Measurements from ENCODE around the gene CATSPER1.

The CATSPER1 gene

DNA sequence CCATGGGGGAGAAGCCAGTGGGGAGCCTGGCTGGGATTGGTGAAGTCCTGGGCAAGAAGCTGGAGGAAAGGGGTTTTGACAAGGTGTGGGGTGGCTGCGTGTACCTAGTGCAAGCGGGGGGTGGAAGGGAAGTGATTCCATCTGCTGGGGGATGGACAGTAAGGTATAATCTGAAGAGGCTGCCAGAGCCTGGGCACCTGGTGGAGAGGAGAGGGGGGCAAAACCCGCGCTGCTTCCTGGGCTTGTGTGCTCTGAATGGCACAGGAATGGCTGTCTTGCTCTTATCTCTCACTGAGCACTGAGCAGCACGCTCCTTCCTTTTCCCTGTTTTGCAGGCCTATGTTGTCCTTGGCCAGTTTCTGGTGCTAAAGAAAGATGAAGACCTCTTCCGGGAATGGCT, 23.0 kb downstream of the CATSPER1 start:
- no peak for DNase-seq (ENCODE audit: low read depth in 1 of 2, low spot score in 1 of 2)

GRCh38 chr11:66002648-66003225, 23.5 kb downstream of the CATSPER1 start:
- DNase-seq (ENCODE audit: low read depth in 1 of 2, low spot score in 1 of 2), result no peak

GRCh38 chr11:66001942-66002647, 24.2 kb downstream of the CATSPER1 start, which contains the start of the genes BANF1 and EIF1AD:
Gene BANF1 (plus strand): TSS chr11:66002503. CDS start chr11:66003251, 748 bp downstream.
Gene EIF1AD (minus strand): TSS chr11:66002157. CDS start chr11:66000389, 1,768 bp downstream.
- DNase-seq (ENCODE audit: low read depth in 1 of 2, low spot score in 1 of 2), result peak; percentile 85 to 96

DNA sequence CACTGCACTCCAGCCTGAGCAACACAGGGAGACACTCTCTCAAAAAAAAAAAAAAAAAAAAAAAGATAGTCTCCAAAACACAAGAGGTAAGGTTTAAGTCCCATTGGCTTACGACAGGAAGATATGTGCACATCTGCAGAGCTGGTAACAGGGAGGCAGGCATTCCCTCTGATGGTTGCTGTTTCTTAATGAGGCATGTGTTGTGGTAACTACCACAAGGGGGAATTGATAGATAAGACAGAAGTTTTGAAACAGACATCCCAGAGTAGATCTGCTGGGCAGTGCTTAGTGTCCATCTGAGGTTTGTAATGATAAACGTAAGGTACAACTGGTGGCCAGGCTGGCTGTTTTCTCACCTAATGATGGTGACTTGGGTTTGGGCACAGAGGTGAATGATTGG, 29.0 kb downstream of the CATSPER1 start:
- no peak for DNase-seq (ENCODE audit: low read depth in 1 of 2, low spot score in 1 of 2)

GRCh38 chr11:65992056-65992455, 34.2 kb downstream of the CATSPER1 start:
- no peak for DNase-seq (ENCODE audit: low read depth in 1 of 2, low spot score in 1 of 2)

- DNase-seq (ENCODE audit: low read depth in 1 of 2, low spot score in 1 of 2), result peak; percentile 74 to 92
These were observed 37.3 kb downstream of the CATSPER1 start for GRCh38 chr11:65988791-65989592.

DNA sequence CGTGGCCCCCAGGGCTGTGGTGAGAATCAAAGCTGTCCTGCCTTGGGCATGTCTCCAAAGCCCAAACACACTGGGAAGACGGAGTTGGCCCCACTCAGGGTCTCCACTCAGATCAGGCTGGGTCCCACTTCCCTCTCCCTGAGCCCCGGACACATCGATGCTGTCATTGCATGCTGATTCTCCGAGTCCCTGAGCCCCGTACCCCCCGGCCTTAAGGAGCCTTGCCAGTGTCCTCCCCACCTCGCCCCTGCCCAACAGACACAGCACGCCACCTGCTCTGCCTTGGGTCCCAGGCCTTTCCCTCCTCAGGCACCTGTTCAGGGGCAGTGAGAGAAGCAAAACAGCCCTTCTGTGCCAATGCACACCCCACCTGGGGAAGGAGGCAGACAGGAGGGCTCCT, 38.9 kb downstream of the CATSPER1 start:
- no peak for DNase-seq (ENCODE audit: low read depth in 1 of 2, low spot score in 1 of 2)

DNA sequence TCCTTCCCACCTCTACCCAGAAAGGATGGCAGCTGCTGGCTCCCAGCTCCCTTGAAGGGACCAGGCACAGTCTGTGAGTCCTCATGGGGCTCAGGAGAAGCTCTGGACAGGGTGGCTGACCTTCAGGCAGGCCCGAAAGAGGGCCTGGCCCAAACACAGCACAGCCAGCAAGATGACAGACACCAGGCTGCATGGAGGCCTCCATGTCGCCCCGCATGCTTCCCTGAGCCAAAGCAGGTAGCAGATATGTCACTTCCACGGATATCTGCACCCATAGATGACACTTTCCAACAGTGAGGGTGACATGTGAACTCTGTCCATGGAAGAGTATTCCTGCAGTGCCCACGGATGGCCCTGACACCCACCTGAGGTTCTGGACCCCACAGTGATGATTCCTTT, 42.7 kb downstream of the CATSPER1 start:
- no peak for DNase-seq (ENCODE audit: low read depth in 1 of 2, low spot score in 1 of 2)

GRCh38 chr11:65982824-65983588, 43.3 kb downstream of the CATSPER1 start:
- DNase-seq (ENCODE audit: low read depth in 1 of 2, low spot score in 1 of 2), result no peak

- DNase-seq (ENCODE audit: low read depth in 1 of 2, low spot score in 1 of 2), result no peak
These were observed 44.1 kb downstream of the CATSPER1 start for GRCh38 chr11:65981972-65982823.

DNA sequence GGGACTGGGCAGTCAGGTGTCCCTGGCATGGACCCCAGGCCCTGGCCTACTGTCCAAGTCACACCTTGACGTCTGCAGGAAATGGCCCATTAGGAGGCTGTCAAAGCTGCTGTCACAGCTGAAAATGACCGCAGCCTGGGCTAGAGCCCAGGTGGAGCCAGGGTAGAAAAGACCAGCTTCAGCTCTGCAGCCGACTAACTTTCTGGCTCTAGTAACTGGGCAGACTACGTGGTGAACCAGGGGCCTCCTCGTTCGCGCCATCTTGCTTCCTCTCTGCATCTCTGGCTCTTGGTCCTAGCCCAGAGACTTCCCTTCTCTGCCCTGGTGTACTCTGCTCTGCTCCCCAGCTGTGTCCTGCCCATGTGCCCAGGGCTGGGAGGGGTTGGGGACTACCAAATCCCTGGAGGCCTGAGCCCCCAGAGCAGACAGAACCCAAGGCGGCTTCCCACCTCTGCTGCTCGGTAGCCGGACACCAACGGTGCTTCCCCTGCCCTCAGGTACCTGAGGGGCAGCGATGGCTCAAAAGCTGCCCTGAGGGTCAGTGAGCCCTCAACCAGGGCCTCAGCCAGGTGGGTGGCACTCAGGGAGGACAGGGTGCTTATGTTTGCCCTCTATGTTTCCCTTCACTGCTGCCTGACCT, 45.1 kb downstream of the CATSPER1 start:
- DNase-seq (ENCODE audit: low read depth in 1 of 2, low spot score in 1 of 2), result no peak

GRCh38 chr11:65979261-65979759, 47.0 kb downstream of the CATSPER1 start:
- no peak for DNase-seq (ENCODE audit: low read depth in 1 of 2, low spot score in 1 of 2)

DNA sequence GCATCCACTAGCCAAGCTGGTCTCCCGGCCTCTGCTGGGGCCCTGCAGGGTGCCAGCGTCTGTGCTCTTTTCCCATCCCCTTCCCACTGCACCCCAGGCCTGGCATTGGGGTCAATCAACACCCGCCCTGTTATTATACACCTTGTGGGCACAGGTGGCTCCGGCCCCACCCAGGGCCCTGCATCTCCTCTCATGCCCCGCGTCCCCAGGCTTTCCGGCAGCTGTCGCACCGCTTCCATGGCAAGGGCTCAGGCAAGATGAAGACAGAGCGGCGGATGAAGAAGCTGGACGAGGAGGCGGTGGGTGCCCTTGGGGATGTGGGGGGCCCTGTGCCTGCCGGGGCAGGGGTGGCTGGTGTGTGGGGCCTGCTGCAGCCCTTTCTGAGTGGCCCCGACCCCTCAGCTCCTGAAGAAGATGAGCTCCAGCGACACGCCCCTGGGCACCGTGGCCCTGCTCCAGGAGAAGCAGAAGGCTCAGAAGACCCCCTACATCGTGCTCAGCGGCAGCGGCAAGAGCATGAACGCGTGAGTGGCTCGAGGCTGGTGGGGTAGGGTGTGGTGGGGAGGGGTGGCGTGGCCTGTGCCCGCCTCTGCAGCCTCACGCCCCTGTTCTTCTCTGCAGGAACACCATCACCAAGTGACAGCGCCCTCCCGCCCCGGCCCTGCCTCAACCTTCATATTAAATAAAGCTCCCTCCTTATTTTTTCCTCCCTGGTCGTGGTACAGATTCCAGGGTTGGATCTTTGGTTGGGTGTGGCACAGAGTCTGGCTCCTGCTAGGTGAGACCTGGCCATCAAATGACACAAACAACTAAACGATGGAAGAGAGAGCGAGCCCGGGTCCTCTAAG, 47.7 kb downstream of the CATSPER1 start:
- DNase-seq (ENCODE audit: low read depth in 1 of 2, low spot score in 1 of 2), result no peak

DNA sequence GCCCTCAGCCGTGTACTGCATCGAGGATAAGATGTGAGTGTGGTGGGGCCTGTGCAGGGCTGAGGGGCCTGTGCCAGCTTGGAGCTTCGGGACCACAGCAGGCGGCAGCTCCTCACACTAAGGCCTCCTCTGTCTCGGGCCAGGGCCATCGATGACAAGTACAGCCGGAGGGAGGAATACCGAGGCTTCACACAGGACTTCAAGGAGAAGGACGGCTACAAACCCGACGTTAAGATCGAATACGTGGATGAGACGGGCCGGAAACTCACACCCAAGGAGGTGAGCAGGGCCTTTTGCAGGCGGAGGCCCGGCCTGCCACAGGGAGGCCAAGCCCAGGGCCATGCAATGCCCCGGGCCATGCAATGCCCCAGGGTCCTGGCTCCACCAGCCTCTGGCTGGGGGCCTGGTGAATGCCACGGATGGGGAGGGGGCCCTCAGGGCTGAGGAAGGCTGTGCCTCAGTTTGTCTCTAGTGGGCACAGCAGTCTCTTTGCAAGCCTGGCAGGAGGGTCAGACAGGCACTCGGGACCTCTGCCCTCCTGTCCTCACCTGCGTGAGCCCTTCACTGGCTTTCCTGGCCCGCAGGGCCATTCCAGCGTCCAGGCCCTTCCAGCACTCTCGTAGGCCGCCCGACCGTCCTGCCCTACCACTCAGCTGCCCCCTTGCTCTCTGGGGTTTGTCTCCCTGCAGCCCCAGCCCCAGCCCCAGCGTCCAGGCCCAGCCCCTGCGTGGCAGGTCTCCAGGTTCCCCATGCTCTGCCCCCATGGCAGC, 48.5 kb downstream of the CATSPER1 start:
- DNase-seq (ENCODE audit: low read depth in 1 of 2, low spot score in 1 of 2), result no peak

DNA sequence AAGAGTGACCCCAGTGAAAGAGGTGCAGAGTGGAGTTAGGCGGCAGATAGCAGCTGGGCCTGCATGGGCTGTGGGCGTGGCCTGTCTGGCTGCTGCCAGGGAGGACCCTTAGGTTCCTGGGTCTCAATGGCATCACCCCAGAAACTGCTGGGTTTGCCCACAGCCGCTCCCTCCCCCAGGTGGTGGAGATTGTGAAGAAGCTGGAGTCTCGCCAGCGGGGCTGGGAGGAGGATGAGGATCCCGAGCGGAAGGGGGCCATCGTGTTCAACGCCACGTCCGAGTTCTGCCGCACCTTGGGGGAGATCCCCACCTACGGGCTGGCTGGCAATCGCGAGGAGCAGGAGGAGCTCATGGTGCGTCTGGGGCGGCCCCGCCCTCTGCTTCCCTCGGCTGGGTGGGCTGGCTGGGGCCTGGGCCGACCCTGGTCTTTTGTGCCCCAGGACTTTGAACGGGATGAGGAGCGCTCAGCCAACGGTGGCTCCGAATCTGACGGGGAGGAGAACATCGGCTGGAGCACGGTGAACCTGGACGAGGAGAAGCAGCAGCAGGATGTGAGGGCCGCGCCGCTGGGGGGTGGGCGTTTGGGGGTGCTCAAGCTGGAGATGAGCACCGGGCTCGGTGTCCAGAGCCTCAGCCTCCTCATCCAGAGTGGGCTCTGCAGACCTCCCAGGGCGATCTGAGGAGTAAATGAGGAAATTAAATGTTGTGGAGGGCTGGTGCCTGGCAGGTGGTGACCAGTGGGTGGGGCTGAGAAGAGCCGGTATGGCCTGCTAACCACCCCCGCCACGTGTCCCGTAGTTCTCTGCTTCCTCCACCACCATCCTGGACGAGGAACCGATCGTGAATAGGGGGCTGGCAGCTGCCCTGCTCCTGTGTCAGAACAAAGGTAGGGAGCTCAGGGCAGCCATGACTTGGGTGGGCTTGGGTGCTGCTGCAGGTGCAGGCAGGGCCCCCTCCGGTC, 49.8 kb downstream of the CATSPER1 start:
- no peak for DNase-seq (ENCODE audit: low read depth in 1 of 2, low spot score in 1 of 2)

- no peak for DNase-seq (ENCODE audit: low read depth in 1 of 2, low spot score in 1 of 2)
These were observed 50.5 kb downstream of the CATSPER1 start for GRCh38 chr11:65975771-65976170.

Data from activated CD4-positive, alpha-beta T cell treated with anti-CD3 and anti-CD28 coated beads, Interleukin-2, amount 50 U/mL, for 24 hours (primary cell).